ENCODE data around the gene CLIP3. TPM values are rescaled to one million over a fixed set of nuclear protein-coding genes. Genes with fewer than 3 reads are reported as not detected.

CLIP3 gene
- polyA plus RNA-seq, 3 donors: 0.24 TPM; not detected in 2

- no peaks in the 10 kb centered on the region for H3K9me3 ChIP-seq (replicated peaks in 1 of 2; ENCODE audit: control insufficient read depth in 1 of 2, insufficient read depth in 1 of 2, low read length in 2 of 2)
- no peak overlapping the region for H2AFZ ChIP-seq (ENCODE audit: insufficient read depth, low read depth, low read length, poor library complexity, severe bottlenecking)
- TF ChIP-seq, protein P1, sequence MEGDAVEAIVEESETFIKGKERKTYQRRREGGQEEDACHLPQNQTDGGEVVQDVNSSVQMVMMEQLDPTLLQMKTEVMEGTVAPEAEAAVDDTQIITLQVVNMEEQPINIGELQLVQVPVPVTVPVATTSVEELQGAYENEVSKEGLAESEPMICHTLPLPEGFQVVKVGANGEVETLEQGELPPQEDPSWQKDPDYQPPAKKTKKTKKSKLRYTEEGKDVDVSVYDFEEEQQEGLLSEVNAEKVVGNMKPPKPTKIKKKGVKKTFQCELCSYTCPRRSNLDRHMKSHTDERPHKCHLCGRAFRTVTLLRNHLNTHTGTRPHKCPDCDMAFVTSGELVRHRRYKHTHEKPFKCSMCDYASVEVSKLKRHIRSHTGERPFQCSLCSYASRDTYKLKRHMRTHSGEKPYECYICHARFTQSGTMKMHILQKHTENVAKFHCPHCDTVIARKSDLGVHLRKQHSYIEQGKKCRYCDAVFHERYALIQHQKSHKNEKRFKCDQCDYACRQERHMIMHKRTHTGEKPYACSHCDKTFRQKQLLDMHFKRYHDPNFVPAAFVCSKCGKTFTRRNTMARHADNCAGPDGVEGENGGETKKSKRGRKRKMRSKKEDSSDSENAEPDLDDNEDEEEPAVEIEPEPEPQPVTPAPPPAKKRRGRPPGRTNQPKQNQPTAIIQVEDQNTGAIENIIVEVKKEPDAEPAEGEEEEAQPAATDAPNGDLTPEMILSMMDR (IDR thresholded peaks at IDR 0.05): no peak
- WGBS (ENCODE audit: insufficient coverage): no CpG with 5 or more reads among the region's 6 CpGs
- Mint-ChIP-seq H3K36me3 (peaks cover 3 to 8% of the 10 kb centered on the region in 2 donors), H3K4me3 (no peak overlapping the region), H3K9me3 (no peaks in the 10 kb centered on the region), H3K27ac (no peak overlapping the region), H3K4me1 (peaks cover 14% of the 10 kb centered on the region), H3K27me3 (ENCODE audit: low read depth in 3 of 3) (peaks cover 0 to 1% (median 0%) of the 10 kb centered on the region in 3 donors)
- H4K20me1 ChIP-seq (ENCODE audit: insufficient read depth, low read length): no peaks in the 10 kb centered on the region
- no peaks in the 10 kb centered on the region for H3K36me3 ChIP-seq (replicated peaks in 1 of 2; ENCODE audit: control insufficient read depth in 1 of 2, insufficient read depth in 2 of 2, low read length in 2 of 2)
- intact Hi-C loops (cut with micrococcal nuclease): no loop called here
- H3K79me2 ChIP-seq (ENCODE audit: insufficient read depth, low read length): no peaks in the 10 kb centered on the region
- no peak overlapping the region for H3K27ac ChIP-seq (ENCODE audit: low read depth in 1 of 2, low read length in 2 of 2)
- H3K4me3 ChIP-seq (replicated peaks in 1 of 3; ENCODE audit: low read depth in 2 of 3, low read length in 3 of 3): no peak overlapping the region
- H3K4me1 ChIP-seq (ENCODE audit: control insufficient read depth in 1 of 2, insufficient read depth in 2 of 2, low read length in 2 of 2): no peaks in the 10 kb centered on the region
- no peak for DNase-seq
- H3K9ac ChIP-seq (ENCODE audit: insufficient read depth, low read length, poor library complexity, severe bottlenecking): no peak overlapping the region
- no peaks in the 10 kb centered on the region for H3K27me3 ChIP-seq (ENCODE audit: control insufficient read depth in 2 of 2, insufficient read depth in 2 of 2, low read length in 2 of 2)
- no peak overlapping the region for H3K4me2 ChIP-seq (replicated peaks; ENCODE audit: extremely low read depth, low read length, poor library complexity, severe bottlenecking)
Observed at GRCh38 chr19:36040495-36040894, 7.8 kb upstream of the CLIP3 start.

GRCh38 chr19:36031308-36031707, 1.4 kb downstream of the CLIP3 start:
- Histone ChIP-seq H3K27ac (ENCODE audit: low read depth in 1 of 2, low read length in 2 of 2) (no peak overlapping the region), H3K36me3 (replicated peaks in 1 of 2; ENCODE audit: control insufficient read depth in 1 of 2, insufficient read depth in 2 of 2, low read length in 2 of 2) (peaks cover 0 to 7% of the 10 kb centered on the region in 2 donors), H3K9me3 (replicated peaks in 1 of 2; ENCODE audit: control insufficient read depth in 1 of 2, insufficient read depth in 1 of 2, low read length in 2 of 2) (no peaks in the 10 kb centered on the region), H3K27me3 (ENCODE audit: control insufficient read depth in 2 of 2, insufficient read depth in 2 of 2, low read length in 2 of 2) (peaks cover 0 to 8% of the 10 kb centered on the region in 2 donors), H2AFZ (ENCODE audit: insufficient read depth, low read depth, low read length, poor library complexity, severe bottlenecking) (no peak overlapping the region), H3K4me3 (replicated peaks in 1 of 3; ENCODE audit: low read depth in 2 of 3, low read length in 3 of 3) (no peak overlapping the region), H3K4me1 (ENCODE audit: control insufficient read depth in 1 of 2, insufficient read depth in 2 of 2, low read length in 2 of 2) (peaks cover 3 to 9% of the 10 kb centered on the region in 2 donors), H3K4me2 (replicated peaks; ENCODE audit: extremely low read depth, low read length, poor library complexity, severe bottlenecking) (no peak overlapping the region), H3K9ac (ENCODE audit: insufficient read depth, low read length, poor library complexity, severe bottlenecking) (no peak overlapping the region), H4K20me1 (ENCODE audit: insufficient read depth, low read length) (no peaks in the 10 kb centered on the region), H3K79me2 (ENCODE audit: insufficient read depth, low read length) (no peaks in the 10 kb centered on the region)
- Mint-ChIP-seq H3K4me1 (peaks cover 4% of the 10 kb centered on the region), H3K27ac (no peak overlapping the region), H3K9me3 (peaks cover 0 to 2% (median 0%) of the 10 kb centered on the region in 7 donors), H3K4me3 (no peak overlapping the region), H3K36me3 (peaks cover 19 to 20% of the 10 kb centered on the region in 2 donors), H3K27me3 (ENCODE audit: low read depth in 3 of 3) (peaks cover 6 to 15% (median 10%) of the 10 kb centered on the region in 3 donors)
- no peak for DNase-seq
- intact Hi-C loops (cut with micrococcal nuclease): no loop called here
- TF ChIP-seq, protein P1 (IDR thresholded peaks at IDR 0.05): no peak
- 100% methylated on average over 4 of the region's 6 CpGs for WGBS (ENCODE audit: insufficient coverage)

Data from CD14-positive monocyte (primary cell).